ENCODE measurements around the gene ELAVL1. TPM values are rescaled to one million over a fixed set of nuclear protein-coding genes. Genes with fewer than 3 reads are reported as not detected.
A peak's percentile ranks its signal among the peaks of the same experiment; 100 is the strongest.
"Not testable (repeated sequence)": the region's sequence is repeated elsewhere in the genome, so short reads cannot be mapped to it uniquely, and the experiment has no call there.

Gene ELAVL1
- total RNA-seq, 1 donor from 2014 or later = 53.3 TPM

GRCh38 chr19:8024256-8024655, 18.8 kb upstream of the ELAVL1 start:
- intact Hi-C loops (cut with micrococcal nuclease); DNase-seq; ATAC-seq: not testable (repeated sequence)

- ATAC-seq (no peak), DNase-seq (no peak)
- intact Hi-C loops (cut with micrococcal nuclease) = no loop called here
Measured at GRCh38 chr19:8023371-8023770, 17.9 kb upstream of the ELAVL1 start.

GRCh38 chr19:8022275-8022674, 16.8 kb upstream of the ELAVL1 start:
- DNase-seq = no peak
- intact Hi-C loops (cut with micrococcal nuclease) = no loop called here
- no peak for ATAC-seq

DNA sequence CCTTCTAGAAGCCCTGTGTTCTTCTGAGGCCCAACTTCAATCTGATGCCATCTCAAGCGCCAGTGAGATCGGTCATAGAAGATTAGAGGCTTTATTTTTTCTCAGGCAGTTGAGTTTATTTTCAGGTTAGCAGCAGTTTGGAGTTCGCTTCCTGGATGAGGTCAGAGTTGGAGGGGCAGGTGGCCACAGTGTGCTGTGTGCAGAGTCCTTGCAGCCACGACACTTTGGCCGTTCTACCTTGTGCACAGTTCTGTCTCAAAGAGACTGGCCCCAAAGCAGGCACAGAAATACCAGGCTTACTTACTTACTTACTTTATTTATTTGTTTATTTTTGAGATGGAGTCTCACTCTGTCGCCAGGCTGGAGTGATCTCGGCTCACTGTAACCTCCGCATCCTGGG, 15.9 kb upstream of the ELAVL1 start:
- no peak for DNase-seq
- no peak for ATAC-seq
- intact Hi-C loops (cut with micrococcal nuclease) = no loop called here

DNA sequence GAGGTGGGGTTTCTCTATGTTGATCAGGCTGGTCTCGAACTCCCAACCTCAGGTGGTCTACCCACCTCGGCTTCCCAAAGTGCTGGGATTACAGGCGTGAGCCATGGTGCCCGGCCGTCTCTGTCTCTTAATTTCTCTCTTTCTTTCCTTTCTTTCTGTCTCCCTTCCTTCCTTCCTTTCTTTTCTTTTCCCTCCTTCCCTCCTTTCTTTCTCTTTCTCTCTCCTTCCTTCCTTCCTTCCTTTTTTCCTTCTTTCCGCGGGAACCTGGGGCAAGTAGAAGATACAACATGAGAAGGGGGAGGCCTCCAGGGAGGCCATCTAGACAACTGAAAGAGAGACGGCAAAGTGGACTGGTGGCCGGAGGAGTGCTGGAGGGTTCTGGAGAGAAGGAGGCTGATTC, 15.2 kb upstream of the ELAVL1 start:
- no peak for DNase-seq
- ATAC-seq = no peak
- intact Hi-C loops (cut with micrococcal nuclease) = no loop called here

DNA sequence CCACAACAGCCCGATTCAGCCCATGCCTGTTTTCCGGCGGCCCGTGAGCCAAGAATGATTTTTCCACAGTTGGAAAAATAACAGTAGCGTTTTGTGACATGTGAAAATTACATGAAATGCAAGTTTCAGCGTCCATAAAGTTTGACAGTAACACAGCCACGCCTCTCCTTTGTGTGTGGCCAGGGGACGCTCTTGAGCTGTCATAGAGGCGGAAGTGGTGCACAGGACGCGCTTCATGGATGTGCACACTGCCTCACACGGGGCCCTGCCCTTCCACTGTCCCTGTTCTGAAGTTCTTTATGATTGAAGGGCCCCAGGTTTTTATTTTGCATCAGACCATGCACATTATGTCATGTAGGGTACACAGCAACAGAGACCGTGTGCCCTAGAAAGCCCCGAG, 12.4 kb upstream of the ELAVL1 start:
- ATAC-seq = no peak
- intact Hi-C loops (cut with micrococcal nuclease) = no loop called here
- DNase-seq = no peak

- ATAC-seq = no peak
- peak; percentile 44 for DNase-seq
- intact Hi-C loops (cut with micrococcal nuclease) = loop anchor here (10.0 kb wide), 1 partner anchor 60 kb away; the partner anchor contains the start of gene TIMM44
Measured at GRCh38 chr19:8004723-8005513, 523 bp downstream of the ELAVL1 start.

- ATAC-seq (no peak), DNase-seq (no peak)
- intact Hi-C loops (cut with micrococcal nuclease) = loop anchor here (10.0 kb wide), 1 partner anchor 59 kb away; the partner anchor contains the start of gene TIMM44
Measured at GRCh38 chr19:8004001-8004400, 1.4 kb downstream of the ELAVL1 start.

DNA sequence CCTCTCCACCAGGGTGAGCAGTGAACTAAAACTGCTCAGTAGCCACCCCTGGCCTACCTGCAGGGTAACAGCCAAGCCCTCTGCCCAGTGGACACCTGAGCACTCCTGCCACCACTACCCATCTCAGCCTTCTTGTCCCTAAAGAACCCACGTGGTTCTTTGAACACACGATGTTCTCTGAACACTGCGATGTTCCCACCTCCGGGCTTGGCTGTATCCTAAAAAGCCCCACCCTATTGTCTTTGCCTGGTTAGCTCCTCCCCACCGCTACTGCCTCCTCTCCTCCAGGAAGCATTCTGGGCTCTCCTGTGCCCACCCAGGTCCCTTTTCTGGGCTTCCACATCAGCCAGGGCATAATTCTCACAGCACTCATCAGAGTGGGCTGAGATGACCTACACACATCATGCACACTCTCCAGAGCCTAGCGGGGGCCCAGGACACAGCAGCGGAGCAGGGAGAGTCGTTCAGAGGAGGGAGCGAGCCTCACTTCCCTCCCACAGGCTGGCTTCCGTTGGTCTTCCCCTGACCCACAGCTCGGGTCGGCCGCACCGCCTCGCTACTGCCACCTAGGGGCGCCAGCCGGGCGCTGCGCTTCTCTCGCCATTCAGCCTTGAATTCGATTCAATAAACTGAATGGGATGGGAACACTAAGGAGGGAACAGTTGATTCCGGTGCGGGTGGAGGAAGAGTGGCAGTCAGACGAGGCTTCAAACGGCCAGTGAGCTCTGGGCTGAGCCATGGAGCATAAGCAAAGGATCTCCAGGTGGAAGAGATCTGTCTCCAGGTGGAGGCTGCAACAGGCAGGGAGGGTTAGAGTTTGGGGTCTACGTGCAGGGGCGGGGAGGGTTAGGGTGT, 3.2 kb downstream of the ELAVL1 start:
- DNase-seq (peak; percentile 90), ATAC-seq (peak; percentile 76)
- intact Hi-C loops (cut with micrococcal nuclease) = loop anchor here (10.0 kb wide), 1 partner anchor 57 kb away; the partner anchor contains the start of gene TIMM44

DNA sequence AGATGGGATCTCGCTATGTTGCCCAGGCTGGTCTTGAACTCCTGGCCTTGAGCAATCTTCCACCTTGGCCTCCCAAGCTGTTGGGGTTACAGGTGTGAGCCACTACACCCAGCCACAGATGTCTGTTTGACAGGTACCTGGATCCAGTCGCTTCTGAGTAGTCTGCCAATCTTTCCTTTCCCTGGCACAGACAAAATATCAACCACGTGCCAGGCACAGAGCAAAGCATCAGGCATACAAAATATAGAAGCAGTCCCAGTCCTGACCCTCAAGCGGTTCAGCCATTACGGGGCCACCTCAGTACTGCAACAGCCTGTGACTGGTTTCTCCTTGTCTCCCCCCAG, 3.8 kb downstream of the ELAVL1 start:
- ATAC-seq (peak; percentile 38), DNase-seq (no peak)
- intact Hi-C loops (cut with micrococcal nuclease) = loop anchor here (10.0 kb wide), 1 partner anchor 57 kb away; the partner anchor contains the start of gene TIMM44

DNA sequence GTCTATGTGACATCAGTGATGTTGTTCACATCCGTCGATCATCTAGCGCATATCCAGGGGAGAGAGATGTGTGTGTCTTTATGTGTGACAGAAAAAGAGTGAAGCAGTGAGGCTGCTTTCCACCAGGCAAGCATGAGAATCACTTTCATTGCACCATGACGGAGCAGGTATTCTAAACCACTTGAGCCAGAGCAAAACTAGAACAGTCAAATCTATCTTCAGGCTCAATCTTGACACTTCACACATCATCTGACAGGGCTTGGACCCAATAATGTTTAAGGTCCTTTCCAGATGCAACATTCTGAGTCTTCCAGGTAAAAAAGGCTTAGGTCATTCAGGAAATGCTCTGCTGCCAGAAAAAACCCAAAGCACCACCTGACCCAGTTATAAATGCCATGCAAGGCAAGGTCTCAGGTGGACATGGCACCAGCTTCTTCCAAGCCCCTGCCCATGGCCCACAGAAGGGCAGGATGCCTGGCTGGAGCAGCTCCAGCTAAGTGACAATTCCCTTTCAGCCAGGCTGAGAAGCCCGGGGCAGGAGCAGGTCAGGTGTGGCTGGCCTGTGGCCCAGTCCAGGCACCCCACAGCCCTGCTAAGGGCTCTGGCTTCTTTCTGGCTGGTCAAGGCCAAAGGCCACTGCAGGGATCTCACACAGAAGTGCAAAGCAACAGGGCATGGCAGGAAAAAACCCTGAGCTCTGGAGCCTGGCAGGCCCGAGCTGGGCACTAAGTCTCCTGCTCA, 5.0 kb downstream of the ELAVL1 start:
- ATAC-seq (peak; percentile 39), DNase-seq (peak; percentile 58)
- intact Hi-C loops (cut with micrococcal nuclease) = loop anchor here (10.0 kb wide), 1 partner anchor 56 kb away; the partner anchor contains the start of gene TIMM44

GRCh38 chr19:7999376-7999775, 6.1 kb downstream of the ELAVL1 start:
- DNase-seq (no peak), ATAC-seq (no peak)
- intact Hi-C loops (cut with micrococcal nuclease) = no loop called here

DNA sequence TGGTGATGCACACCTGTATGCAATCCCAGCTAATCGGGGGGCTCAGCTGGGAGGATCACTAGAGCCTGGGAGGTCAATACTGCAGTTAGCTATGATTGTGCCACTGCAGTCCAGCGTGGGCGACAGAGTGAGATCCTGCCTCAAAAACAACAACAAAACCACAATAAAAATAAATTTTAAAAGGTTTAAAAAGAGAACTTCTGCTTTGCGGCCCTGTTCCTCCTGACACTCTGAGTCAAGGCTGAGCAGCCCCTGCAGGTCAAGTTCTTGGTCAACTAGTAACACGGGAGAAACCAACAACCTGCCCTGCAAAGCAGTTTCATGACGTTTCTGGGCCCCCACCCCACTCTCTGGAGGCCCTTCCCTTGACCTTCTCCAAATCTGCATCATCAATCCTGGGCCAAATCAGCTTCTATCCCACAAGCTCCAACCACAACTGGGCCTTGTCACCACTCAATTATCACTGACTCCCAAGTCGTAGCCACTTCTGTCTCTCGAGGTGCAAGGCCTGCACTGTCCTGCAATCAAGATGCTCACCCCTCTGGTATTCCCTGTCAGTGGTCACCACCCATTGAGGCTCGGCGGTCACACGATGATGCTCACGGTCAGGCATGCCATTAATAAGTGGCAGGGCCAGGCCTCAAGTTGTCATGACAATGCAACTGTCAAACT, 7.5 kb downstream of the ELAVL1 start:
- DNase-seq (no peak), ATAC-seq (no peak)
- intact Hi-C loops (cut with micrococcal nuclease) = no loop called here

DNA sequence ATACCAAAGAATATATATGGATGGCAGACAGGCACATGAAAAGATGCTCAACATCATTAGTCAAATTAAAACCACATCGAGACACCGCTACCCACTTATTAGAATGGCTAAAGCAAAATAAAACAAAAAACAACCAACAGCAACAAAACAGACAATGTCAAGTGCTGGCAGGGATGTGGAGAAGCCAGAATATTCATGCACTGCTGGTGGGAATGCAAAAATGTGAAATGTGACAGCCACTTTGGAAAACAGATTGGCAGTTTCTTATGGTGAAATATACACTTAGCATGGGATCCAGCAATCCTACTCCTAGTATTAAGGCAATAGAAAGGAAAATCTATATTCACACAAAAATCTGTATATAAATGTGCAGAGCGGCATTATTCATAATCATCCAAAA, 8.6 kb downstream of the ELAVL1 start:
- ATAC-seq = no peak
- intact Hi-C loops (cut with micrococcal nuclease) = no loop called here

GRCh38 chr19:7995810-7996158, 9.7 kb downstream of the ELAVL1 start:
- no peak for DNase-seq
- intact Hi-C loops (cut with micrococcal nuclease) = no loop called here
- ATAC-seq = no peak

More for the DNA sequence above, 8.6 kb downstream of the ELAVL1 start:
- DNase-seq = no peak

DNA sequence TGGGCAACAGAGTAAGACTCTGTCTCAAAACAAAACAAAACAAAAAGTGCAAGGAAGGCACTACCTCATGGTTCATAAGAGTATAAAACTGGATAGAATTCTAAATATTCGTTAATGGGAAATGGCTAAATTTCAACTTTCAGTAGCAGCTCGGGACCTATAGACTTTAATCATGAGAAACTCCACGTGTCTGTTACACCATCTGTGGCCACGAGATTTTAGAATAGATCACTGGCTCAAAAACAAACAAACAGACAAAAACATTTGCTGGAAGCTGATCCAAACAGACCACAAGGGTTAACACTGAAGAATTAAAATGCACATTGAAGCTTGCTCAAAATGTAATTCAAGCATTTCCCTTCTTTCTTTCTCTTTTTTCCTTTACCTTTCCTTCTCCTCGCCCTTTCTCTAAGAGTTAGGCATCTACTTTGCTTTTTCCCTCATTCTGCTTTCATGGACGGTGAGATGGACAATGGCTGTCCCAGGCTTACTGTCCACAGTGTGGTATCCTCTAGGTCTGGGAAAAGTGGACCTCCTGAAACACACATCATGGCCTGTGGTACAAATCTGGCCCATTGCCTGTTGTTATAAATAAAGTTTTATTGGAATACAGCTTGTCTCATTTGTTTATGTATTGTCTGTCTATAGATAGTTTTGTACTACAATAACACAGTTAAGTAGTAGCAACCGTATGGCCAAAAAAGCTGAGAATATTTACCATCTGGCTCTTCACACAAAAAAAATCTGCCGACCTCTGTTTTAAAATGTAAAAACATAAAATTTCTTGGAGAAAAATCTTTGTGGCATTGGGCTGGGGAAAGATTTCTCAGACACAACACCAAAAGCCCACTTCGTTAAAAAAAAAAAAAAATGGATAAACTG, 10.3 kb downstream of the ELAVL1 start:
- intact Hi-C loops (cut with micrococcal nuclease) = no loop called here
- DNase-seq (no peak), ATAC-seq (no peak)

DNA sequence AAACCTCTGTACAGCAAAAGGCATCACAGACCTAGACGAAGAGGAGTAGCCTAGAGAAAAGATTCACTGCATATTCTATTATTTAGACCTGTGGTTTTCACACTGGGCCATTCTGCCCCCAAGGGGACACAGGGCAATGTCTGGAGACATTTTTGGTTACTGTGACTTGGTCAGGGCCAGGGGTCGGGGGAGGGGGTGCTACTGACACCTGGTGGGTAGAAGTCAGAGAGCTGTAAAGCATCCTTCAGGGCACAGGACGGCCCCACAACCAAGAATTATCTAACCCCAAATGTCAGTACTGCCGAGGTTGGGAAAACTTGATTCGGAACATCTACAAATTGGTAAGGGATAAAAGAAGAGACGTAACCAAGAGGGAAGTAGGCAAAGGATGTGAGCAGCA, 11.3 kb downstream of the ELAVL1 start:
- no peak for DNase-seq
- ATAC-seq = no peak
- intact Hi-C loops (cut with micrococcal nuclease) = no loop called here

GRCh38 chr19:7993560-7993959, 11.9 kb downstream of the ELAVL1 start:
- intact Hi-C loops (cut with micrococcal nuclease) = no loop called here
- ATAC-seq (peak; percentile 78), DNase-seq (peak; percentile 38)
